SK-N-SH treated with all-trans-retinoic acid at 6 μM for 48 hours (cell line): ENCODE measurements around the gene SEMA5A.

ENCODE experiments used
- BACH2 ChIP-seq: fragments of 250-450 bp; sonication (Bioruptor Pico); IDR thresholded peaks from 2 replicates; pipeline ENCODE4 v1.9.0; 2021; ENCODE audit warnings: mild to moderate bottlenecking, borderline replicate concordance
- ZNF70 ChIP-seq: fragments of 450-650 bp; formaldehyde crosslinking; IDR thresholded peaks from 2 replicates; pipeline ENCODE4 v1.5.0; 2020; ENCODE audit warnings: mild to moderate bottlenecking, moderate library complexity

DNA sequence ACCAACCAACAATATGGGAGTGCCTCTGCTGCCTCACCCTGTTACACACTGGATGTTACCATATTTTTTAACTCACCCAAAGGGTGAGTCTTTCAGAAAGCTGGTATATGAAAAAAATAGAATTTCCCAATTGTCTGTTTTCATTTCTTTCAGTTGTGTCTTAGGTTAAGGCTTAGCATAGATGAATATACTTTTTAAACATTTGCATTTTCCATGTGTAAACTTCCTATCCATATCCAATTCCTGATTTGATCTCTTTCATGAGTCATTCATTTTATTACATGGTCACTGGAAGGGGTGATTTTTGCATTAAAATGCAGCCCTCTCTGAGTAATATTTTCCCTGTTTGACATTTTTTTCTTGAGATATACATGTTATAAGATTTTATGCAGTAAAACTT is 406.5 kb downstream of the SEMA5A start:
- no peak for TF ChIP-seq BACH2 (CRISPR knock-in tag)
- TF ChIP-seq ZNF70 = no peak
